A673 (cell line): ENCODE data around the gene KRTAP10-5.

Source experiments
- CTCF ChIP-seq: fragments of 300-800, 200-600 bp; sonication (generic); conservative IDR thresholded peaks from 2 replicates; pipeline ENCODE4 v1.5.1; 2017; ENCODE audit warnings: low read depth, mild to moderate bottlenecking, antibody characterized with exemption, low read length, moderate library complexity, mixed read lengths
- EZH2 ChIP-seq: fragments of 200-600 bp; sonication (generic); IDR thresholded peaks from 2 replicates; pipeline ENCODE4 v1.6.1; 2017; ENCODE audit warnings: borderline replicate concordance, low read depth, mild to moderate bottlenecking, mixed read lengths, antibody characterized with exemption, low read length; ENCODE audit not compliant: poor library complexity, severe bottlenecking

- TF ChIP-seq CTCF = no peak
- TF ChIP-seq EZH2 = no peak
These were observed 15.1 kb upstream of the KRTAP10-5 start for GRCh38 chr21:44595524-44595923.
